Peyer's patch (tissue), 4 donors: ENCODE results near the gene SLC25A21.

Source experiments
- POLR2A ChIP-seq, 2 donors: fragments of 450-650 bp; IDR thresholded peaks; one replicate each; pipeline ENCODE4 v1.5.1; 2017; ENCODE audit warnings: antibody characterized with exemption in 2 of 2, mild to moderate bottlenecking in 2 of 2, moderate library complexity in 2 of 2
- TF ChIP-seq, protein P1 (sequence below), 6 experiments: fragments of 450-650 bp in 4 of 6; fragments of 200-600 bp in 2 of 6; sonication (generic) in 1 of 6; IDR thresholded peaks; one replicate each; pipeline ENCODE4 v1.5.1; 2017 to 2019; ENCODE audit warnings: antibody characterized with exemption in 6 of 6, mild to moderate bottlenecking in 3 of 6, moderate library complexity in 1 of 6

DNA sequence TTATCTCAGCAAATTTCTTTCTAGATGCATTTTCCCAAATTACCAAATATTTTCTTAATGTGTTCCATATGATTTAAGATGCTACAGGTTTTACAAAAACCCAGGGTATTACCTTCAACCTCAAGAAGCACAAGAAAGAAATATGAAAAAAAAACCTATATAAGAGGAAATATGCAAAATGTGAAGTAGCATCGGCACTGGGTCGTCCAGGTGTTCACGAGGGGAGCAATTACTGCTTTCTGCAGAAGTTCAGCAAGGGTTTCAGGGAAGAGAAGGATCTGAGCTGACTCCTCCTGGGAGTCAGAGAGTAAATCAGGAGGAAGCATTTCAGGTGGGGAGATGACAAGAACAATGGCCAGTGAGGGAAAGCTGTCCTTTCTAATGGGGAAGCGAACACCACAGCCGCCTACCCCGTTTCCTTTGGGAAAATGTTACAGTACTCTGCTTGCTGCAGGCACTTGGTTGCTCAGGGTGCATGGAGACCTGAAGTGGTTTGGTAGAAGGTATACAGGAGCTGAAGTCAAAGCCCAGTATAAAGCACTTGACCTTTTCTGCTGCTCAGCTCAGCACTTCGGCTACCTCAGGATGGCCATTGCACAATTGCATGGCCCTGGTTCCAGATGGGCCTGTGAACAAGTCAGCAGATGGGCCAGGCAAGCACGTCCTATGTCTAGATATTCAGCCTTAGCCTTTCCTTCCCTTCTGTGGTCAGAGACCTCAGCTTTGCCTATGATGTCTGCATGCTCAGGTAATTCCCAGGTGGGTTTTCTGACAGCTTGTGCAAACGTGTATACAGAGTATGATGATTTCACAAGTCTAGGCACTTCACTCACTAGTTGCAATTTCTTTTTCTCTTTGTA is 355.1 kb downstream of the SLC25A21 start:
- TF ChIP-seq, protein P1, sequence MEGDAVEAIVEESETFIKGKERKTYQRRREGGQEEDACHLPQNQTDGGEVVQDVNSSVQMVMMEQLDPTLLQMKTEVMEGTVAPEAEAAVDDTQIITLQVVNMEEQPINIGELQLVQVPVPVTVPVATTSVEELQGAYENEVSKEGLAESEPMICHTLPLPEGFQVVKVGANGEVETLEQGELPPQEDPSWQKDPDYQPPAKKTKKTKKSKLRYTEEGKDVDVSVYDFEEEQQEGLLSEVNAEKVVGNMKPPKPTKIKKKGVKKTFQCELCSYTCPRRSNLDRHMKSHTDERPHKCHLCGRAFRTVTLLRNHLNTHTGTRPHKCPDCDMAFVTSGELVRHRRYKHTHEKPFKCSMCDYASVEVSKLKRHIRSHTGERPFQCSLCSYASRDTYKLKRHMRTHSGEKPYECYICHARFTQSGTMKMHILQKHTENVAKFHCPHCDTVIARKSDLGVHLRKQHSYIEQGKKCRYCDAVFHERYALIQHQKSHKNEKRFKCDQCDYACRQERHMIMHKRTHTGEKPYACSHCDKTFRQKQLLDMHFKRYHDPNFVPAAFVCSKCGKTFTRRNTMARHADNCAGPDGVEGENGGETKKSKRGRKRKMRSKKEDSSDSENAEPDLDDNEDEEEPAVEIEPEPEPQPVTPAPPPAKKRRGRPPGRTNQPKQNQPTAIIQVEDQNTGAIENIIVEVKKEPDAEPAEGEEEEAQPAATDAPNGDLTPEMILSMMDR (IDR thresholded peaks at IDR 0.05), result no peak
- no peak for TF ChIP-seq POLR2A (IDR thresholded peaks at IDR 0.05)
